Muscle layer of duodenum (tissue), 2 donors: ENCODE results near the gene FSTL5.

Experiments used
- H3K27ac ChIP-seq: one replicate; pipeline ENCODE4 v1.7.0; 2013; ENCODE audit warnings: mild to moderate bottlenecking, low read length
- H3K27me3 ChIP-seq: one replicate; pipeline ENCODE4 v1.7.0; 2013; ENCODE audit warnings: low read depth, mild to moderate bottlenecking, control low read depth, low read length
- H3K36me3 ChIP-seq, 2 donors: one replicate each; pipeline ENCODE4 v1.7.0; 2013; ENCODE audit warnings: low read length in 2 of 2, control low read depth in 1 of 2, mild to moderate bottlenecking in 1 of 2; ENCODE audit not compliant: insufficient read depth in 2 of 2, control insufficient read depth in 1 of 2
- H3K4me1 ChIP-seq, 2 donors: one replicate each; pipeline ENCODE4 v1.7.0; 2013; ENCODE audit warnings: low read length in 2 of 2, mild to moderate bottlenecking in 2 of 2, control low read depth in 1 of 2, moderate library complexity in 1 of 2; ENCODE audit not compliant: insufficient read depth in 2 of 2, control insufficient read depth in 1 of 2
- H3K4me3 ChIP-seq, 2 donors: one replicate each; pipeline ENCODE4 v1.7.0; 2013; ENCODE audit warnings: low read length in 2 of 2, low read depth in 1 of 2, mild to moderate bottlenecking in 1 of 2
- H3K9me3 ChIP-seq, 2 donors: one replicate each; pipeline ENCODE4 v1.7.0; 2013; ENCODE audit warnings: low read length in 2 of 2, control low read depth in 1 of 2, mild to moderate bottlenecking in 1 of 2; ENCODE audit not compliant: control insufficient read depth in 1 of 2
- donor health status: healthy.

Gene FSTL5

DNA sequence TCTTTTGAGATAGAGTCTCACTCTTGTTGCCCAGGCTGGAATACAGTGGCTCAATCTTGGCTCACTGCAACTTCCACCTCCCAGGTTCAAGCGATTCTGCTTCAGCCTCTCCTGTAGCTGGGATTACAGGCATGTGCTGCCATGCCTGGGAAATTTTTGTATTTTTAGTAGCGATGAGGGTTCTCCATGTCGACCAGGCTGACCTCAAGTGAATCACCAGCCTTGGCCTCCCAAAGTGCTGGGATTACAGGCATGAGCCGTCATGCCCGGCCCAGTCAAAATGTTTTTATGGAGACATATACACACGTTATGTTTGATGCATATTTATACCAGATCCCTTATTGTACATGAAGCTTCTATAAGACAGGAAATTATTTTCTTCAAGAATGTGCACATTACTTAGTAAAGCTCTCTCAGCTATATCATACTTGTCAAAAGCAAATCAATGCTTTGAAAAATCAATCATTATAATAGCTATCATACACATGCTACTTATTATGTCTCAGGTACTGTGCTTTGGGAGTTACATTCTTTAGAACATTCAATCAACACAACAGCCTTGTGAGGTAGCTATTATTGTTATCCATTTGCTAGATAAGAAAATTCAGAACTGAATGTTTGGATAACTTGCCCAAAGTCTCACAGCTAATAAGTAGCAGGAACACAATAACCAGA is 269.2 kb downstream of the FSTL5 start:
- Histone ChIP-seq H3K36me3 (no peaks in the 10 kb centered on the region), H3K27ac (no peak overlapping the region), H3K4me1 (no peaks in the 10 kb centered on the region), H3K9me3 (no peaks in the 10 kb centered on the region), H3K4me3 (no peak overlapping the region), H3K27me3 (no peaks in the 10 kb centered on the region)

DNA sequence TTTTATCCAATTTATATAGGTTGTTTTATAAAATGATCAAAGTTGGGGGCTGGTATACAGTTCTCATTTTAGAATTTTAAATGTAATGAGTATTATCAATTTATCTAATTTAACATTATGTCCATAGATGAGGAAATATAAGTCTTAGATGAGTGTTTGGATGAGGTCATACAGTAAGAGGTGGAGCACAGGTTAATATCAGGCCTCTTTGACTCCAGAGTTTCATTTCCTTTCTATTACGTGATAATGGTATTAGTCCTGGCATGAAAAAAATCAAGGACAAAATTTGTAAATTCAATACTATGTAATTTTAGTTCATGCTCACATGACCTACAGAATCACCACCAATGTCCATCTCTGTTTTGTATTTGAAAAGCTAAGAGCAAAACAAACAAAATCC is 269.8 kb downstream of the FSTL5 start:
- Histone ChIP-seq H3K36me3 (no peaks in the 10 kb centered on the region), H3K27ac (no peak overlapping the region), H3K27me3 (no peaks in the 10 kb centered on the region), H3K4me3 (no peak overlapping the region), H3K9me3 (no peaks in the 10 kb centered on the region), H3K4me1 (no peaks in the 10 kb centered on the region)

DNA sequence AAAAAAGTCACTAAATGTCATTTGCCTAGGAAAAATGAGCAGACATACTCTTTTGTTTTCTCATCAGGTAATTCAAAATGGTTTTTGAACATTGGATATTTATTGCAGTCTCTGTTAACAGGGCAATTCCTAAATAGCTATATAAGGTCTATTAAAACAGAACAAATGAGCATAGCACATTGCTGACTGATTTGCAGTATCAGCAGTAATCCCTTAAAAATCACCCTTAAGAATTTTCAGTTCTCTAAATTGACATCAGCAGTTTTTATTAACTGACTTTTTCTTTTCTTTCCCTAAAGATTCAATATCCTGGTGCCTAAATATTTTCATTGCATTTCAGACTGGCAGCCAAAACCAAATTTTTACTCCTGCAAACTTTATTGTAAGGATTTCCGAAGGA is 270.2 kb downstream of the FSTL5 start:
- Histone ChIP-seq H3K4me3 (no peak overlapping the region), H3K27ac (no peak overlapping the region), H3K9me3 (no peaks in the 10 kb centered on the region), H3K27me3 (no peaks in the 10 kb centered on the region), H3K36me3 (no peaks in the 10 kb centered on the region), H3K4me1 (no peaks in the 10 kb centered on the region)

DNA sequence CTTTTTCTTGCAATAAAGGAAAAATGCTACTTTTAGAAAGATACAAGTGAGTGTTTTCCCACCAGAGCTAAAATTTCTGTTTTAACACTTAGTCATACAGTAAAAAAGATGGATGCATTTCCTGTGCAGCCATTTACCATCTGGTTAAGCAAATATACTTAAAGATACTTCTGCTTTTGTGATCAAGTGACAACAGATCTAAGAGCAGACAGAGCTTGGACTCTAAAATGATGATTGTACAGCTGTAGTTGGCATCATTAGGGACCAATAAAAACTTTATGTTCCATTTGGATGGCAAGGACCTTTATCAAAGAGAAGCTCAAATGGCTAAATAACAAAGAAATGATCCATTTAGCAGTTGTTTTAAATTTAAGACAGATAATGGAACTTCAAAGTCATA is 270.8 kb downstream of the FSTL5 start:
- H3K27me3 ChIP-seq: no peaks in the 10 kb centered on the region
- H3K9me3 ChIP-seq: no peaks in the 10 kb centered on the region
- H3K36me3 ChIP-seq: no peaks in the 10 kb centered on the region
- no peaks in the 10 kb centered on the region for H3K4me1 ChIP-seq
- H3K27ac ChIP-seq: no peak overlapping the region
- no peak overlapping the region for H3K4me3 ChIP-seq

DNA sequence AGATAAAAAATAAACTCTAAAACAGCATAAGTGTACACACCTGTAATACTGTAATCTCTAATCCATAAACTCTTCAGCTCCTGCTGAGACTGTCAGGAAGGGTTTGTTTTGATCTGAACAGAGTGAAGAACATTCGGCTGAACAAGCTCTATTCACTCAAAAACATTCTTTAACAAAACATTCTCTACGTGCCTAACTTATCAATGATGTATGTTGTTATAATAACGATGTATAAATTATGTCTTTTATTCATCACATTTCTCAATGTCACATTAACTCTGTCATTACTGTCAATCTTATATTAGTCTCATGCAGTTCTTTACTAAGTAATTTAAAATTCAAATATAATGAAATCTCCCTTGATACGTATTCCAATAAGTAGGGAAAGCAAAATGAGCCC is 280.6 kb downstream of the FSTL5 start:
- Histone ChIP-seq H3K4me1 (no peaks in the 10 kb centered on the region), H3K9me3 (no peaks in the 10 kb centered on the region), H3K27ac (no peak overlapping the region), H3K4me3 (no peak overlapping the region), H3K27me3 (no peaks in the 10 kb centered on the region), H3K36me3 (no peaks in the 10 kb centered on the region)

DNA sequence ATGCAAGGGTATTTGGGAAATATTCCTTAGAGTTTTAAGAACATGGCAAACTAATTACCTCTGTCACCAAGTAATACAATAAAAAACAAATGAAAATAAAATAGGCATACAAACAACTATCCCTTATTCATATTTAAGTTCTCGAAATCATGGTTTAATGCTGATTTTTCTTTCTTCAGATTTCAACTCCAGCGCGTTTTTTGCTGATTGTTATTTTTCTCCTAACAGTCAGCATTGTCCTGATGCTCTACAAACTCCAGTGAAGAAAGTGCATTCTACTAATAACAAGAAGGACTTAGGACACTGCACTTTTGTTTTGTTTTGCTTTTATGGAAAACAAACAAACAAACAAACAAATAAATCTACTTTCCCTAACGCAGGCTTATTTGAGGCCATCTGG is 282.4 kb downstream of the FSTL5 start:
- no peak overlapping the region for H3K4me3 ChIP-seq
- no peaks in the 10 kb centered on the region for H3K9me3 ChIP-seq
- H3K27me3 ChIP-seq: no peaks in the 10 kb centered on the region
- no peaks in the 10 kb centered on the region for H3K36me3 ChIP-seq
- H3K27ac ChIP-seq: no peak overlapping the region
- H3K4me1 ChIP-seq: no peaks in the 10 kb centered on the region

DNA sequence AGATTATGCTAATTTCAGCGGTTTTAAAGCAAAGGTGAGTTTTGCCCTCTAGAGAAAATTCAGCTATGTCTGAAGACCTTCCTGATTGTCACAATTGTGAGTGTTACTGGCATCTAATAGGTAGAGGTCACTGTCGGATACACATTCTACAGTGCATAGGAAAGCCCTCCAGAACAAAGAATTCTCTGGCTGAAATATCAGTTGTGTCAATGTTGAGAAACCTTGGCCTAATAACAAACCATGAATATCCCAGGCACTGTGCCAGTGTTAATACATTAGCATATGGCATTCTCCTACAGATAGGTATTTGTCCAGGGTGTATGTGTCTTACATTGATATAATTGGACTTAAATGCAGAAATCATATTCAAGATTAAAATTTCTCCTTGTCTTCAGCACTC is 294.3 kb downstream of the FSTL5 start:
- H3K9me3 ChIP-seq: no peaks in the 10 kb centered on the region
- no peak overlapping the region for H3K27ac ChIP-seq
- H3K4me3 ChIP-seq: no peak overlapping the region
- no peaks in the 10 kb centered on the region for H3K27me3 ChIP-seq
- H3K36me3 ChIP-seq: no peaks in the 10 kb centered on the region
- H3K4me1 ChIP-seq: no peaks in the 10 kb centered on the region

DNA sequence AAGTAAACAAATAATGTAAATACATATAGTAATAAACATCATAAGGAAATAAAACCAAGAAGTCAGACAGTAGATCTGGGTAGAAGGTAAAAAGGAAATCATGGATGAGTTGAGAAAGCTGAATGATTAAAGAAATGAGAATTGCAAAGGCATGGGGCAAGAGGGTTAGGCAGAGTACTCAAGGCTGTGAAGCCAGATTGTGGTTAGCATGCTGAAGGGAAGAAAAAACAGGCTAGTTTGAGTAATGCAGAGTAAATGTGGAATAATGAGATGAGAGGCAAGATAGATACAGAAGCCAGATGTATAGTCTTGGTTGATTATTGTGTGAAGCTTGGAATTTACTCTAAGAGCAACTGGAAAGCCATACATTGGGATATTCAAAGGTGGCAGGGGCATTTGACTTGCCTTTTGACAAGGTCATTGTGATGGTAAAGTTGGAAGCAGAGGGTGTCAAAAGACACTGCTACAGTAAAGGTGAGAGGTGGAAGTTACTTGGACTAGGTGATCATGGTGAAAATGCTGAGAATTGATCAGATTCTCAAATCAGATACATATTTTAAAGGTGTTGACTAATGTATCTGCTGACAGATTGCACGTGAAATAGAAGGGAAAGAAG is 307.0 kb downstream of the FSTL5 start:
- no peak overlapping the region for H3K4me3 ChIP-seq
- H3K36me3 ChIP-seq: no peaks in the 10 kb centered on the region
- no peak overlapping the region for H3K27ac ChIP-seq
- H3K27me3 ChIP-seq: no peaks in the 10 kb centered on the region
- no peaks in the 10 kb centered on the region for H3K4me1 ChIP-seq
- peaks cover 0 to 3% of the 10 kb centered on the region in 2 donors for H3K9me3 ChIP-seq

DNA sequence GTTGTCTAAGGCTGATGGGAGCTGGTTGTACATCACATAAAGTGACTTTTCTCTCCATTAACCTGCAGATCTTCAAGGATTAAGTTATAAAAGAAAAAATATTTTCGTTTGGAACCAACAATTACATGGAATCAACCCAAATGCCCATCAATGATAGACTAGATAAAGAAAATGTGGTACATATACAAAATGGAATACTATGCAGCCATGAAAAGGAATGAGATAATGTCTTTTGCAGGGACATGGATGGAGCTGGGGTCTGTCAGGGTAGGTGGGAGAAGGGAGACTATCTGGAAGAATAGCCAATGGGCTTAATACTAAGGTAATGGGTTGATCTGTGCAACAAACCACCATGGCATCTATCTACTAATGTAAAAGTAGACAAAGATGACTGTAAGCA is 313.2 kb downstream of the FSTL5 start:
- Histone ChIP-seq H3K9me3 (no peaks in the 10 kb centered on the region), H3K4me1 (no peaks in the 10 kb centered on the region), H3K4me3 (no peak overlapping the region), H3K36me3 (no peaks in the 10 kb centered on the region), H3K27me3 (no peaks in the 10 kb centered on the region), H3K27ac (no peak overlapping the region)

DNA sequence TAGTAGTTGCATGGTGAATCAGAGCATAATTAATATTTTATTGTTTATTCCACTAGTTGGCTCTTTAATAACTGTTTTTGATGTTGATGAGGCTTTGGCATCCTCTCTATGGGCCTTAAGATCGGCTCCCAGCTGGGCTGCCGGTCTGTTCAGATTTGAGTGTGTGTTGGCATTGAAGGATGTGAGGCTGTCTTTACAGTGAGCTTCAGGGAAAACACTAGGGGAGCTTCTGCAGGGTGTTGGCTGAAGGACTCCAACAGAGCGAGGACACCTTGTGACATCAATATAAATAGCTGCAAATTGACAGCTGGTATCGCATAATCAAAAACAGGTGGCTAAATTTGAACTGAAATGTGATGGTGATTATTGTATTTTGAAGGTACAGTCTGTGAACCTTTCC is 322.0 kb downstream of the FSTL5 start:
- H3K36me3 ChIP-seq: no peaks in the 10 kb centered on the region
- H3K27me3 ChIP-seq: no peaks in the 10 kb centered on the region
- no peaks in the 10 kb centered on the region for H3K4me1 ChIP-seq
- H3K4me3 ChIP-seq: no peak overlapping the region
- no peaks in the 10 kb centered on the region for H3K9me3 ChIP-seq
- H3K27ac ChIP-seq: no peak overlapping the region

DNA sequence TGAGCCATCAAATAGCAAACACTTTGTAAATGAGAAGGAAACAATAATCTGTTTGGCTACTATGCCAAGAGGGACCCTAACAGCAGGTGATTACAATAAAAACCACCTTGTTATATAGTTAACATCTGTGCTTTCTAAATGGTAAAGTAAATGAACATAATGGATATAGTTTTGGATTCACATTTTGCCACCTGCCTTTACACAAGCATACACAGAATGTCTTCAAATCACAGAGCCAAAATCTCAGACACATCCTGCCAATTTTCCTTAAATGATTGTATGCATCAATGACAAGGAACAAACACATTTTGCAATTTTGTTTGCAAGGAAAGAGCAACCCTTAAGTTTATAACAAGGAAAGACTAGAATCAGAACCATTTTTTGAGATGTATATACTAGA is 334.2 kb downstream of the FSTL5 start:
- no peaks in the 10 kb centered on the region for H3K9me3 ChIP-seq
- H3K36me3 ChIP-seq: no peaks in the 10 kb centered on the region
- no peak overlapping the region for H3K4me3 ChIP-seq
- no peaks in the 10 kb centered on the region for H3K4me1 ChIP-seq
- no peaks in the 10 kb centered on the region for H3K27me3 ChIP-seq
- no peak overlapping the region for H3K27ac ChIP-seq

DNA sequence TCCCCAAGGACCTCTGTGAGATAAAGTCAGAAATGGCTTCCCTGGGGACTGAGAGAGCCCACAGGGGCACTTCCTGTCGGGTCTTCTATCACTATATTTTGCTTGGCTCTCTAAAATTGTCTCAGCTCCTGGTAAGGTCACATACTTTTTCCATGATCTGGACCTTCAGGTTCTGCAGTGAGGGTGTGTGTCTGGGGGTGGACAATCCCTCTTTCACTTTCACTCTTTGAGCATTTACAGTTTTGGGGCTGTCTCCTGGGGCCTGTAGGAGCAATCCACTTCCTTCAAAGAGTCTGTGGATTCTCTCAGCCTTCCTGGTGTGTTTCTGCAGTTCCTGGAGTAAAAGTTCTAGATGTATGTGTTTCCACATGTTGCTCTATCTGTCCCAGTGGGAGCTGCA is 335.7 kb downstream of the FSTL5 start:
- peaks cover 0 to 5% of the 10 kb centered on the region in 2 donors for H3K9me3 ChIP-seq
- no peak overlapping the region for H3K4me3 ChIP-seq
- no peaks in the 10 kb centered on the region for H3K27me3 ChIP-seq
- H3K4me1 ChIP-seq: no peaks in the 10 kb centered on the region
- no peaks in the 10 kb centered on the region for H3K36me3 ChIP-seq
- H3K27ac ChIP-seq: no peak overlapping the region
